ENCODE results near the gene SSR1. TPM values are rescaled to one million over a fixed set of nuclear protein-coding genes. Genes with fewer than 3 reads are reported as not detected.

Gene SSR1
- total and polyA plus RNA-seq, 9 of the 15 experiments (the other 6 are each of a cell fraction or from before 2014, with no cell fraction given), result 87.7 to 220 (median 144) TPM

GRCh38 chr6:7224731-7225130 is 88.3 kb downstream of the SSR1 start:
- Histone ChIP-seq H3K4me1 (replicated peaks in 1 of 2; ENCODE audit: control insufficient read depth in 2 of 2, insufficient read depth in 2 of 2, low read length in 2 of 2) (peaks cover 0 to 9% of the 10 kb centered on the region in 2 experiments; a peak in 2 of 5 replicates), H3K4me3 (no peak overlapping the region), H3K27ac (ENCODE audit: extremely low read depth, low read depth, low read length) (no peak overlapping the region), H3K9me3 (replicated peaks; ENCODE audit: control insufficient read depth, insufficient read depth, low read depth, low read length) (no peaks in the 10 kb centered on the region), H3K4me2 (ENCODE audit: insufficient read depth, low read length) (no peak overlapping the region), H3K9ac (ENCODE audit: insufficient read depth in 1 of 2, low read depth in 2 of 2, low read length in 2 of 2) (0 out of 4 replicates have a peak overlapping the region, but pooled peaks of 1 of the 2 experiments have one; percentile 56), H3K27me3 (ENCODE audit: control insufficient read depth in 2 of 2, insufficient read depth in 2 of 2, low read length in 2 of 2) (no peaks in the 10 kb centered on the region), H4K20me1 (replicated peaks; ENCODE audit: control insufficient read depth, insufficient read depth, low read length) (no peaks in the 10 kb centered on the region), H3K79me2 (ENCODE audit: control insufficient read depth, insufficient read depth, low read length) (no peaks in the 10 kb centered on the region; the same call in 2 of the 3 replicates), H3K36me3 (ENCODE audit: control insufficient read depth, insufficient read depth, low read length) (peaks cover 88% of the 10 kb centered on the region), H3K9me1 (ENCODE audit: control insufficient read depth, insufficient read depth, low read length) (no peaks in the 10 kb centered on the region), H2AFZ (ENCODE audit: low read depth, low read length) (no peak overlapping the region)
- FAIRE-seq, result no peak
- ChIA-PET CTCF (ENCODE audit: low intra/inter-chr PET ratio) (no interaction called here), POLR2A (interaction anchor here (0.6 to 1.9 kb wide), 5 partner anchors 10 to 26 kb away, joined by 3 to 7 read pairs (median 3); no protein-coding TSS in a partner anchor)
- 91% methylated on average over 9 of the region's 9 CpGs for WGBS (ENCODE audit: insufficient coverage, low coverage, missing lambda C conversion rate)
- intact Hi-C loops (cut with micrococcal nuclease), result no loop called here
- in situ Hi-C loops (cut with MboI), result loop anchor here (25.0 kb wide), 1 partner anchor 537 kb away; no protein-coding TSS in a partner anchor
- no TSS peak for BruUV-seq (replicated peaks)
- DNase-seq (ENCODE audit: extremely low read depth in 1 of 4, low spot score in 3 of 4), result no peak
- ATAC-seq, result no peak
- no peak for TF ChIP-seq NFYB (IDR thresholded peaks at IDR 0.05; ENCODE audit: extremely low read depth, insufficient read length)
- no peak for TF ChIP-seq ZNF512 (tag; IDR thresholded peaks at IDR 0.05)
- TF ChIP-seq ZNF140 (CRISPR knock-in tag; IDR thresholded peaks at IDR 0.05), result no peak
- no peak for TF ChIP-seq ZNF133 (CRISPR knock-in tag; IDR thresholded peaks at IDR 0.05)
- no peak for TF ChIP-seq CLOCK (CRISPR knock-in tag; IDR thresholded peaks at IDR 0.05; ENCODE audit: borderline replicate concordance)
- TF ChIP-seq ZNF354B (CRISPR knock-in tag; IDR thresholded peaks at IDR 0.05), result no peak
- no peak for TF ChIP-seq NR2C1 (IDR thresholded peaks at IDR 0.05)
- no peak for TF ChIP-seq NR2C1 (tag; IDR thresholded peaks at IDR 0.05)
- no peak for TF ChIP-seq CEBPB (tag; IDR thresholded peaks at IDR 0.05)
- no peak for TF ChIP-seq ZNF175 (CRISPR knock-in tag; IDR thresholded peaks at IDR 0.05; ENCODE audit: low read depth)
- no peak for TF ChIP-seq POLR2H (tag; IDR thresholded peaks at IDR 0.05; ENCODE audit: low read depth)
- TF ChIP-seq, protein P1, sequence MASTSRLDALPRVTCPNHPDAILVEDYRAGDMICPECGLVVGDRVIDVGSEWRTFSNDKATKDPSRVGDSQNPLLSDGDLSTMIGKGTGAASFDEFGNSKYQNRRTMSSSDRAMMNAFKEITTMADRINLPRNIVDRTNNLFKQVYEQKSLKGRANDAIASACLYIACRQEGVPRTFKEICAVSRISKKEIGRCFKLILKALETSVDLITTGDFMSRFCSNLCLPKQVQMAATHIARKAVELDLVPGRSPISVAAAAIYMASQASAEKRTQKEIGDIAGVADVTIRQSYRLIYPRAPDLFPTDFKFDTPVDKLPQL (IDR thresholded peaks at IDR 0.05; ENCODE audit: extremely low read depth, insufficient read length), result no peak
- TF ChIP-seq ELK1 (CRISPR knock-in tag; IDR thresholded peaks at IDR 0.05), result no peak
- TF ChIP-seq, protein P2, sequence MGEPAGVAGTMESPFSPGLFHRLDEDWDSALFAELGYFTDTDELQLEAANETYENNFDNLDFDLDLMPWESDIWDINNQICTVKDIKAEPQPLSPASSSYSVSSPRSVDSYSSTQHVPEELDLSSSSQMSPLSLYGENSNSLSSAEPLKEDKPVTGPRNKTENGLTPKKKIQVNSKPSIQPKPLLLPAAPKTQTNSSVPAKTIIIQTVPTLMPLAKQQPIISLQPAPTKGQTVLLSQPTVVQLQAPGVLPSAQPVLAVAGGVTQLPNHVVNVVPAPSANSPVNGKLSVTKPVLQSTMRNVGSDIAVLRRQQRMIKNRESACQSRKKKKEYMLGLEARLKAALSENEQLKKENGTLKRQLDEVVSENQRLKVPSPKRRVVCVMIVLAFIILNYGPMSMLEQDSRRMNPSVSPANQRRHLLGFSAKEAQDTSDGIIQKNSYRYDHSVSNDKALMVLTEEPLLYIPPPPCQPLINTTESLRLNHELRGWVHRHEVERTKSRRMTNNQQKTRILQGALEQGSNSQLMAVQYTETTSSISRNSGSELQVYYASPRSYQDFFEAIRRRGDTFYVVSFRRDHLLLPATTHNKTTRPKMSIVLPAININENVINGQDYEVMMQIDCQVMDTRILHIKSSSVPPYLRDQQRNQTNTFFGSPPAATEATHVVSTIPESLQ (CRISPR knock-in tag; IDR thresholded peaks at IDR 0.05), result no peak
- TF ChIP-seq ZNF830 (CRISPR knock-in tag; IDR thresholded peaks at IDR 0.05), result no peak
